Left lobe of liver (tissue), 2 donors: ENCODE measurements around the gene MCTP2. TPM values are rescaled to one million over a fixed set of nuclear protein-coding genes. Genes with fewer than 3 reads are reported as not detected.

Experiments
- ATAC-seq: fragments of 200-7000 bp; cut with Tn5 transposase; one replicate; pipeline ENCODE4 v1.9.1; 2020; ENCODE audit warnings: mild to moderate bottlenecking, moderate library complexity
- DNase-seq: peaks from one replicate; pipeline ENCODE4 v3.0.0-alpha.2; 2020; ENCODE audit warnings: low spot score
- total RNA-seq: library from RNA; stranded (reverse); gene quantifications from one replicate; pipeline ENCODE4 v1.2.1, GENCODE V29; 2021
- donor health status: DM: no; HTN: no; CAD: no; lungs with moderate emphysema.
- donor health status: DM: no; HTN: yes; CAD: no.

MCTP2 gene
- total RNA-seq, 1 donor from 2014 or later, result 6.5 TPM

DNA sequence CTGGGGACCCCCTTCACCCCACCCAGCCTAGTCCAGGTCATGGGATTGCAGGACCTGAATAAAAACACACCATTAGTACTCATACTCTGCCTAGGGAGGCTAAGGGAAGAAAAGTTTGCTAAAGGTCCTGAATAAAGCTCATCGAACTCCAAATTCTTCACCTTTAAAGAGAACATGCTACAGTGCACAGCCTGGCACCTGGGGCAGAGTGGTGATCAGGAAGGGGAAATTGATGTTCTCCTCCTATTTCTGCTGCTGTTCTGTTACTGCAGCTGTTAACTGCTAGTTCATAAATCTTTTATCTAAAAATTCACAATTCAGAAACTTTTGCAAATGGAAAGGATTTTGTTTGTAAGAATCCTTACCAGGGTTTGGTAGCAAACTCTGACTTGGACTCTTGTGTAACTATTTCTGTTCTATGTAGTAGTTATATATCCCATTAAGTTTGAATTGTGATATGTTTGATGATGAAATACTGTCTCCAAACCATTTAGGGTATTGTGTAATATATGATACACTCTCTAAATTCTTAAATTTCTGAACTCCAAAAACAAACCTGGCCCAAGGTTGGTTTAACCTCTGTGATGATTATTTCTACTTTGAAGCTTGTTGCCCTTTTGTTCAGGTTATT lies 27.9 kb downstream of the MCTP2 start:
- no peak for DNase-seq
- no peak for ATAC-seq

DNA sequence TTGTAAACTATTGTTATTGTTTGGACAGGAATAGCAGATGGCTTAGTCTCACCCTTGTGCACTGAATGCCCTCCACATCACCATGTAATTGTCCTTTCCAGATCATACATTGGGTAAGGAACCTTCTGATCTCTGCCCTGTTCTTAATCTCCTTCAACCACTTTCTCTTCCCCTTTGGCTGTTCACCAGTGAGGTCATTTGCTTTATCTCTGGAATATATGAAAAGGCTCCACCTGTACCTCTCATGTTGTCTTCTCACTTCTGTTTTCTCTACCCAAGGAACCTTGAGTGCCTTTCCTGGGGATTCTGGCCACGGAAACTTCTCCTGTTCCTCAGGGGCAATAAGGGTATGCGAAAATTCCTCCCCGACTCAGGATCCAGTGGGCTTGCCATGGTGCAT lies 28.5 kb downstream of the MCTP2 start:
- ATAC-seq (no peak), DNase-seq (no peak)

- ATAC-seq, result no peak
- no peak for DNase-seq
Measured at GRCh38 chr15:94262201-94262600, 30.8 kb downstream of the MCTP2 start.

DNA sequence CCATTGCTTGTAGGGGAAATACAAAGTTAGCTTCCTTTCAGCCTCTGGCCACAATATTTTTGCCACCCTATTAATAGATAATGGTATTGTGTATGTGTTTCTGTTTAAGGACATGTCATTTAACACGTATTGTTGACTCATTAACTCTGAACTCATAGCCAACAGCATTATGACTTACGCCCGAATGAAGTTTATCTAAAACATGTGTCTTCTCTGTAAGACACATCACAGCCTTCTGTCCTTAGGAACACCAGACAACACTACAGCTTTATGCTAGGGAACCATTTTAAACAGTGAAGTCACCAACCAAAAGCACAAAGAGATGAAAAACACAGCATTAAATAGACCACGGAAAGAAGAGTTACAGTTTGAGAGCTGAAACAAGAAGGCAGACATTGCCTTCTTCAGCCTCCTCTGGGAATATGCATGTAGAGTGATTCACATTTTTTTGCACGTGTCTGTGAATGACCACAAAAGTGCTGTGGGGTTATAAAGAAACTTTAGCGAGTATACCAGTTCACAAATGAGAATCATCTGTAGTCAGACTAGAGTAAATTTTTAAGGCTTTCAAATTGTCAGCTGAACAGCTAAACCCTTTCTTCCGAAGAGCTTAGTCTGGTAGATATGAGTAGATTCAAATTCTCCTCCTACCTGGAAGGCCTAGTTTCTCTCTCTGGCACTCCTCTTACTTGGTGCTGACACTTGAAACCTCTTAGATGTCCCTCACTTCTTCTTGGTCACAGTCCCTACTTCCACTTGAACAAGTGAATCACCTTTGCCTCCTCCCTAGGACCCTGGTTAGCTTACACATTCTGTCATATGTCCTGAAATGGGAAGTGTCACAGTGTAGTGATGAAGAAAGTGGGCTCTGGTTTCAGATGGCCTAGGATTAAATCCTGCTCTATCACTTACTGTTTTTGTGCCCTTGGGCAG lies 32.2 kb downstream of the MCTP2 start:
- DNase-seq (no peak), ATAC-seq (no peak)

DNA sequence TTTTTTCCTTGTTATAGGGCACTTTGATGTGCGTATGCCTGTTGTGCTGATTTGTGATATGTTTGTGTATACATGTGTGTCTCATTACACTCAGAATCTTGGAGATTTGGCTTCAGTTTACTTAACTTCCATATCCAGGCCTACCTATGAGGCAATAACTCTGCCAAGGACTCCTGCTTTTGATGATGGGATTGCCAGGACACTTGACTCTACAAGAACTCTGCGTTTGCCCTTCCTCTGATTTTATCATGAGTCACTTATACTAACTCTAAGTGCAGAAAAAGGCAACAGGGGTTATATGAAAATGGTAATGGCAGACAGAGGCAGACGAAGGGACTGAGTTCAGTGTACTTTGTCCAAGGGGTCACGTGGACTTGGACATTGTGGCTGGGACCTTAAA lies 33.6 kb downstream of the MCTP2 start:
- no peak for DNase-seq
- ATAC-seq, result no peak

DNA sequence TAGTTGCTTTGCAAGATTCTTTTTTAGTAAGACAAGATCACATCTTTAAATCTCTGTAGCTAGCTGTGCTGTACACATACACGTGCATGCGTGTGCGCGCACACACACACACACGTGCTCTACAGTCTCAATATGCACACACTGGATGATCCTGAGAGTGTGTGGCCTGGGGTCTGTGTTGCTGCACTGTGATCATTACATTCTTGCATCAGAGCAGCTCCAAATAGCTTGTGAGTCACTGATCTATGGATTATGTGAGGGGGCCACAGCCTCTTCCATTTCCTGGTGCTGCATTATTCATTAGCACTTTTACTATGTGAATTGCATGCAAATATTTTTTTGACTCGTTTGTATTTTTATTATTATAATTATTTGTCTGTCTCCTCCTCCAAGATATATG lies 34.6 kb downstream of the MCTP2 start:
- no peak for DNase-seq
- ATAC-seq, result peak; percentile 19

- ATAC-seq (peak; percentile 52), DNase-seq (no peak)
Measured at GRCh38 chr15:94266789-94267188, 35.4 kb downstream of the MCTP2 start.

GRCh38 chr15:94269954-94270353 lies 38.6 kb downstream of the MCTP2 start:
- ATAC-seq (no peak), DNase-seq (no peak)

GRCh38 chr15:94270570-94270969 lies 39.2 kb downstream of the MCTP2 start:
- no peak for ATAC-seq
- no peak for DNase-seq

- ATAC-seq (no peak), DNase-seq (no peak)
Measured at GRCh38 chr15:94272251-94272898, 41.0 kb downstream of the MCTP2 start.

DNA sequence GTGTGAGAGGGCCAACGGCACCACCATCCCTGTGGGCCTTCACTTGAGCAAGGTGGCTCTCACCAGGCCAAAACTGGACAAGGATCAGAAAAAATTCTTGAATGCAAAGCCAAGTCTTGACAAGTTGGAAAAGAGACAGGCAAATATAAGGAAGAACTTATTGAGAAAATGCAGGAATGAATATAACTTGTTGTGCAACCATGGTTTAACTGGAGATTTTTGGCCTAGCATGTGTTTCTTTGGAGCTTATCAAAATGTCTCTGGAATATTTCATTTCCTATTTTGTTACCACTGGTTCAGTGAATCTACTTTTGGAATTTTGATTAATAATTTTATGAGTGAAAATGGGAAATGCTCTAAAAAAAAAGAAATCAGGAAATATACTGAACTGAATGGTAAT lies 42.5 kb downstream of the MCTP2 start:
- DNase-seq, result no peak
- no peak for ATAC-seq

GRCh38 chr15:94274745-94275144 lies 43.4 kb downstream of the MCTP2 start:
- DNase-seq, result no peak
- no peak for ATAC-seq

DNA sequence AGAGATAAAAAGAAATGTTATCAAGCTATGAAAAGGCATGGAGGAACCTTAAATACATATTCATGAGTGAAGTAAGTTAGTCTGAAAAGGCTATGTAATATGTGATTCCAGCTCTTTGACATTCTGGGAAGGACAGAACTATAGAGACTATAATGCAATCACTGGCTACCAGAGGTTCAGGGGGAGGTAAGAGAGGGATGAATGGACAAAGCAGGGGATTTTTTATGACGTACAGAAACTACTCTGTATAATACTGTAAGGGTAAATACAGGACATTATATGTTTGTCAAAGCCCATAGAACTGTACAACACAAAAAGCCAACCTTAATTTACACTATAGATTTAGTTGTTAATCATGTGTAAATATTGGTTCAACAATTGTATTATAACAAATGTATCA lies 46.1 kb downstream of the MCTP2 start:
- DNase-seq, result no peak
- no peak for ATAC-seq

- DNase-seq, result no peak
- no peak for ATAC-seq
Measured at GRCh38 chr15:94279736-94280135, 48.4 kb downstream of the MCTP2 start.

- ATAC-seq, result no peak
- DNase-seq, result no peak
Measured at GRCh38 chr15:94280301-94280700, 48.9 kb downstream of the MCTP2 start.

- ATAC-seq (no peak), DNase-seq (no peak)
Measured at GRCh38 chr15:94282269-94283250, 51.2 kb downstream of the MCTP2 start.

- DNase-seq (no peak), ATAC-seq (no peak)
Measured at GRCh38 chr15:94286583-94286982, 55.2 kb downstream of the MCTP2 start.

DNA sequence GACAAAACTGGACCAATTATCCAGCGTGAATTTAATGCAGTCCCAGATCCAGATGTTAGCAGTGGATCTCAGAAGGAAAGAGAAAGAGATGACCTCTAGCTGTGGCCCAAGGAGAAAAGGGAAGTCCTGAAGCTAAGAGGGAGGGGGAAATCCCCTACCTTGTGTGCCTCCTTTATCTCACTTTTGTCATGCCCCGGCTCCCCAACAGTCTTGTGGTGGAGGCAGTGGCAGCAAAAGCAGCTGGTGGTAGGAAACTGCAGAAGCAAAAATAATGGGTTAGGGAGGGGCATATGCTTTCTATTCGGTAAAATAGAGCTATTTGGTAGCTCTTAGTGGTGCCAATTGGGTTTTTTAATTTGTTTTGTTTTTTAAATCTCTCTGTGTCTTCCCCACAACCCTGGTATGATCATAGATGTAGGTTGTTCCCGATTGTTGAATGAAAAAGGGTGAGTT lies 56.5 kb downstream of the MCTP2 start:
- DNase-seq (no peak), ATAC-seq (no peak)

GRCh38 chr15:94290730-94291129 lies 59.4 kb downstream of the MCTP2 start:
- DNase-seq (no peak), ATAC-seq (no peak)
